ENCODE measurements around the gene RAB4B. TPM values are rescaled to one million over a fixed set of nuclear protein-coding genes. Genes with fewer than 3 reads are reported as not detected.
"Not testable (repeated sequence)": the region's sequence is repeated elsewhere in the genome, so short reads cannot be mapped to it uniquely, and the experiment has no call there.

The RAB4B gene
- polyA plus RNA-seq, 1 donor = 9.0 TPM

- no peak for DNase-seq (ENCODE audit: low read depth)
Observed at GRCh38 chr19:40803857-40804782, 26.1 kb downstream of the RAB4B start.

- no peak for DNase-seq (ENCODE audit: low read depth)
Observed at GRCh38 chr19:40804783-40805242, 26.8 kb downstream of the RAB4B start.

GRCh38 chr19:40805258-40805868 is 27.3 kb downstream of the RAB4B start:
- DNase-seq (ENCODE audit: low read depth) = no peak

- DNase-seq (ENCODE audit: low read depth) = peak; percentile 60
Observed at GRCh38 chr19:40806423-40807146, 28.5 kb downstream of the RAB4B start.

GRCh38 chr19:40807147-40808020 is 29.3 kb downstream of the RAB4B start:
- DNase-seq (ENCODE audit: low read depth) = no peak

- no peak for DNase-seq (ENCODE audit: low read depth)
Observed at GRCh38 chr19:40808021-40808325, 29.9 kb downstream of the RAB4B start.

- DNase-seq (ENCODE audit: low read depth) = no peak
Observed at GRCh38 chr19:40808497-40808896, 30.4 kb downstream of the RAB4B start.

- DNase-seq (ENCODE audit: low read depth) = no peak
Observed at GRCh38 chr19:40809358-40810086, 31.5 kb downstream of the RAB4B start.

- DNase-seq (ENCODE audit: low read depth) = no peak
Observed at GRCh38 chr19:40810160-40810559, 32.1 kb downstream of the RAB4B start.

- not testable (repeated sequence) for DNase-seq (ENCODE audit: low read depth)
Observed at GRCh38 chr19:40810649-40811408, 32.8 kb downstream of the RAB4B start.

GRCh38 chr19:40811478-40812341 is 33.7 kb downstream of the RAB4B start:
- no peak for DNase-seq (ENCODE audit: low read depth)

- not testable (repeated sequence) for DNase-seq (ENCODE audit: low read depth)
Observed at GRCh38 chr19:40812571-40812970, 34.5 kb downstream of the RAB4B start.

- DNase-seq (ENCODE audit: low read depth) = no peak
Observed at GRCh38 chr19:40813182-40813581, 35.1 kb downstream of the RAB4B start.

- no peak for DNase-seq (ENCODE audit: low read depth)
Observed at GRCh38 chr19:40815223-40815622, 37.2 kb downstream of the RAB4B start.

GRCh38 chr19:40818480-40819399 is 40.7 kb downstream of the RAB4B start:
- not testable (repeated sequence) for DNase-seq (ENCODE audit: low read depth)

GRCh38 chr19:40819479-40820234 is 41.6 kb downstream of the RAB4B start:
- not testable (repeated sequence) for DNase-seq (ENCODE audit: low read depth)

GRCh38 chr19:40822161-40822560 is 44.1 kb downstream of the RAB4B start:
- no peak for DNase-seq (ENCODE audit: low read depth)
